B cell (primary cell): ENCODE measurements around the gene SERINC5. TPM values are rescaled to one million over a fixed set of nuclear protein-coding genes. Genes with fewer than 3 reads are reported as not detected.

ENCODE experiments used
- ATAC-seq: fragments of 200-7000 bp; cut with Tn5 transposase; one replicate; pipeline ENCODE4 v1.10.0; 2021; ENCODE audit warnings: low read depth, mild to moderate bottlenecking, moderate number of reproducible peaks, moderate library complexity
- CTCF ChIA-PET: fragments of 350-600 bp; sonication (Branson Sonifier 250); formaldehyde crosslinking; loops from one replicate; lab custom pipeline; 2021; ENCODE audit warnings: antibody characterized with exemption, inconsistent platforms; lab: Charles Lee
- POLR2A ChIA-PET: fragments of 350-600 bp; sonication (Branson Sonifier 250); formaldehyde crosslinking; loops from one replicate; lab custom pipeline; 2021; ENCODE audit warnings: antibody characterized with exemption; lab: Charles Lee
- DNase-seq: peaks from one replicate; pipeline ENCODE4 v3.0.0; 2013
- H2AFZ ChIP-seq: 2 replicates; pipeline ENCODE4 v1.6.1; 2012; ENCODE audit warnings: mild to moderate bottlenecking, low read depth, low read length; ENCODE audit not compliant: insufficient read depth, poor library complexity, severe bottlenecking
- H3K27ac ChIP-seq, 2 donors: 1 replicate in 1 of 2; 2 replicates in 1 of 2; pipeline ENCODE4 v1.5.1; 2012 to 2013; ENCODE audit warnings: low read length in 2 of 2, mild to moderate bottlenecking in 2 of 2, moderate library complexity in 1 of 2
- H3K27me3 ChIP-seq, 4 experiments: fragments of 200-600 bp in 1 of 4; sonication (generic) in 1 of 4; replicated peaks in 1 of 4; 1 replicate in 2 of 4; 2 replicates in 2 of 4; pipeline versions ENCODE4 v1.6.1 to v1.7.0; 2013 to 2016; ENCODE audit warnings: low read length in 3 of 4, mild to moderate bottlenecking in 2 of 4, mixed read lengths in 1 of 4, moderate library complexity in 1 of 4; ENCODE audit not compliant: insufficient read depth in 4 of 4, control insufficient read depth in 3 of 4; ENCODE audit errors: control extremely low read depth in 1 of 4
- H3K36me3 ChIP-seq, 2 experiments: replicated peaks in 1 of 2; 1 replicate in 1 of 2; 2 replicates in 1 of 2; pipeline versions ENCODE4 v1.6.1 to v1.7.1; 2013; ENCODE audit warnings: low read length in 1 of 2; ENCODE audit not compliant: insufficient read depth in 2 of 2, control insufficient read depth in 1 of 2; ENCODE audit errors: control extremely low read depth in 1 of 2, extremely low read depth in 1 of 2
- H3K4me1 ChIP-seq, 2 donors: fragments of 200-600 bp in 1 of 2; sonication (generic) in 1 of 2; 1 replicate in 1 of 2; 2 replicates in 1 of 2; pipeline versions ENCODE4 v1.5.1 to v1.6.1; 2013 to 2017; ENCODE audit warnings: low read length in 2 of 2; ENCODE audit not compliant: control insufficient read depth in 2 of 2, insufficient read depth in 2 of 2
- H3K4me2 ChIP-seq: replicated peaks from 2 replicates; pipeline ENCODE3; 2012; ENCODE audit warnings: mild to moderate bottlenecking, low read depth, low read length; ENCODE audit not compliant: poor library complexity, severe bottlenecking
- H3K4me3 ChIP-seq, 5 experiments: fragments of 200-600 bp in 1 of 5; sonication (generic) in 1 of 5; 1 replicate in 3 of 5; 2 replicates in 2 of 5; pipeline versions ENCODE4 v1.5.1 to v1.7.0; 2011 to 2016; ENCODE audit warnings: low read length in 4 of 5, mild to moderate bottlenecking in 4 of 5, low read depth in 2 of 5, control low read depth in 1 of 5, moderate library complexity in 1 of 5; ENCODE audit not compliant: insufficient read depth in 1 of 5; ENCODE audit errors: control extremely low read depth in 1 of 5, extremely low read depth in 1 of 5
- H3K79me2 ChIP-seq: fragments of 200-600 bp; sonication (generic); one replicate; pipeline ENCODE4 v1.6.0; 2016; ENCODE audit warnings: low read length; ENCODE audit not compliant: control insufficient read depth, insufficient read depth
- H3K9ac ChIP-seq: fragments of 200-600 bp; sonication (generic); 2 replicates; pipeline ENCODE4 v1.6.1; 2017; ENCODE audit warnings: mild to moderate bottlenecking, low read length, moderate library complexity
- H3K9me3 ChIP-seq, 3 donors: one replicate each; pipeline versions ENCODE4 v1.6.1 to v1.7.1; 2013; ENCODE audit warnings: low read length in 2 of 3; ENCODE audit not compliant: control insufficient read depth in 2 of 3, insufficient read depth in 1 of 3; ENCODE audit errors: control extremely low read depth in 1 of 3
- H4K20me1 ChIP-seq: 2 replicates; pipeline ENCODE4 v1.6.0; 2012; ENCODE audit warnings: mild to moderate bottlenecking, low read length; ENCODE audit not compliant: insufficient read depth, control insufficient read depth, poor library complexity, severe bottlenecking
- H3K27ac Mint-ChIP-seq: one replicate; pipeline ENCODE4 v1.8.0; 2021; ENCODE audit warnings: mixed read lengths
- H3K27me3 Mint-ChIP-seq: one replicate; pipeline ENCODE4 v1.8.0; 2021; ENCODE audit warnings: mixed read lengths
- H3K4me1 Mint-ChIP-seq: one replicate; pipeline ENCODE4 v1.8.0; 2021; ENCODE audit warnings: mixed read lengths
- H3K4me3 Mint-ChIP-seq: one replicate; pipeline ENCODE4 v1.8.0; 2021; ENCODE audit warnings: mixed read lengths
- H3K9me3 Mint-ChIP-seq: one replicate; pipeline ENCODE4 v1.8.0; 2022; ENCODE audit warnings: mixed read lengths; ENCODE audit not compliant: insufficient read depth
- EZH2 ChIP-seq: IDR thresholded peaks from 2 replicates; pipeline ENCODE4 v1.6.1; 2012; ENCODE audit warnings: borderline replicate concordance, low read depth, mild to moderate bottlenecking, moderate library complexity, low read length; ENCODE audit not compliant: insufficient read depth, poor library complexity, severe bottlenecking
- whole genome bisulfite sequencing: methylation state at CpG from one replicate; pipeline ENCODE4 v1.1.5; 2013; ENCODE audit warnings: missing lambda C conversion rate; ENCODE audit not compliant: insufficient coverage; 5-methylcytosine and 5-hydroxymethylcytosine counted together
- intact Hi-C: fragments of 100-400 bp; cut with micrococcal nuclease; formaldehyde crosslinking; loops from one replicate; pipeline ENCODE4 v1.10.0; 2022
- polyA plus RNA-seq: library from polyadenylated mRNA; depleted of rRNA; stranded (reverse); fragments of >200 nt; gene quantifications from 2 replicates; pipeline ENCODE4 v1.2.3, GENCODE V29; 2012
- total RNA-seq, 2 donors: library from RNA; stranded (reverse); fragments of 120-200 nt in 1 of 2; gene quantifications; 1 replicate in 1 of 2; 2 replicates in 1 of 2; pipeline versions ENCODE4 v1.2.3 to v1.2.4, GENCODE V29; 2013 to 2022
- TF ChIP-seq, protein P1 (sequence below): fragments of 200-600 bp; IDR thresholded peaks from one replicate; pipeline ENCODE4 v1.8.0; 2022; ENCODE audit warnings: antibody characterized with exemption, mild to moderate bottlenecking

SERINC5 gene
- total and polyA plus RNA-seq, 2 donors (not counting 1 experiment from before 2014, with no cell fraction given), result 2.4 to 9.5 TPM

DNA sequence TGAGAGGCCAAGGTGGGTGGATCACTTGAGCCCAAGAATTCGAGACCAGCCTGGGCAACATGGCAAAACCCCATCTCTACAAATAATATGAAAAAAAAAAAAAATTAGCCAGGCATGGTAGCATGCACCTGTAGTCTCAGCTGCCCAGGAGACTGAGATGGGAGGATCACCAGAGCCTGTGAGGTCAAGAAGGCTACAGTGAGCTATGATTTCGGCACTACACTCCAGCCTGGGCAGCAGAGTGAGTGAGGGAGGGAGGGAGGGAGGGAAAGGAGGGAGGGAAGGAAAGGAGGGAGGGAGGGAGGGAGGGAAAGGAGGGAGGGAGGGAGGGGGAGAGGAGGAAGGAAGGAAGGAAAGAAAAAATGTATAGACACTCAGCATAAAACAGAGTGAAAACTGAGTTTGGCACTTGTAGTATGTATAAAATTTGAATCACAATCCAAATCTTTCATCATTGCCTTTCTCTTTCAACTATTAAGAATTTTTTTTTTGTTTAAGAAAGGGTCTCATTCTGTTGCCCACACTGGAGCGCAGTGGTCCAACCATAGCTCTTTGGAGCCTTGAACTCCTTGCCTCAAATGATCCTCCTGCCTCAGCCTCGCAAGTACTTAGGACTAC lies 27.8 kb downstream of the SERINC5 start:
- no peaks in the 10 kb centered on the region for H4K20me1 ChIP-seq
- no CpG with 5 or more reads among the region's 4 CpGs for WGBS
- H3K36me3 ChIP-seq, result no peaks in the 10 kb centered on the region
- H3K9me3 Mint-ChIP-seq, result no peaks in the 10 kb centered on the region
- POLR2A ChIA-PET, result no interaction called here
- no peak overlapping the region for H2AFZ ChIP-seq
- peaks cover 29% of the 10 kb centered on the region for H3K79me2 ChIP-seq
- intact Hi-C loops, result no loop called here
- no peak overlapping the region for H3K4me3 Mint-ChIP-seq
- no peaks in the 10 kb centered on the region for H3K27me3 ChIP-seq
- no peaks in the 10 kb centered on the region for H3K27me3 Mint-ChIP-seq
- no peak overlapping the region for H3K27ac Mint-ChIP-seq
- H3K4me3 ChIP-seq, result no peak overlapping the region
- peaks cover 6% of the 10 kb centered on the region for H3K4me1 Mint-ChIP-seq
- ATAC-seq, result no peak
- no peak overlapping the region for H3K4me2 ChIP-seq
- H3K9me3 ChIP-seq, result no peaks in the 10 kb centered on the region
- H3K27ac ChIP-seq, result no peak overlapping the region
- no peak overlapping the region for H3K9ac ChIP-seq
- TF ChIP-seq EZH2, result no peak
- TF ChIP-seq, protein P1, sequence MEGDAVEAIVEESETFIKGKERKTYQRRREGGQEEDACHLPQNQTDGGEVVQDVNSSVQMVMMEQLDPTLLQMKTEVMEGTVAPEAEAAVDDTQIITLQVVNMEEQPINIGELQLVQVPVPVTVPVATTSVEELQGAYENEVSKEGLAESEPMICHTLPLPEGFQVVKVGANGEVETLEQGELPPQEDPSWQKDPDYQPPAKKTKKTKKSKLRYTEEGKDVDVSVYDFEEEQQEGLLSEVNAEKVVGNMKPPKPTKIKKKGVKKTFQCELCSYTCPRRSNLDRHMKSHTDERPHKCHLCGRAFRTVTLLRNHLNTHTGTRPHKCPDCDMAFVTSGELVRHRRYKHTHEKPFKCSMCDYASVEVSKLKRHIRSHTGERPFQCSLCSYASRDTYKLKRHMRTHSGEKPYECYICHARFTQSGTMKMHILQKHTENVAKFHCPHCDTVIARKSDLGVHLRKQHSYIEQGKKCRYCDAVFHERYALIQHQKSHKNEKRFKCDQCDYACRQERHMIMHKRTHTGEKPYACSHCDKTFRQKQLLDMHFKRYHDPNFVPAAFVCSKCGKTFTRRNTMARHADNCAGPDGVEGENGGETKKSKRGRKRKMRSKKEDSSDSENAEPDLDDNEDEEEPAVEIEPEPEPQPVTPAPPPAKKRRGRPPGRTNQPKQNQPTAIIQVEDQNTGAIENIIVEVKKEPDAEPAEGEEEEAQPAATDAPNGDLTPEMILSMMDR, result no peak
- CTCF ChIA-PET, result no interaction called here
- peaks cover 0 to 6% of the 10 kb centered on the region in 2 donors for H3K4me1 ChIP-seq
- no peak for DNase-seq

DNA sequence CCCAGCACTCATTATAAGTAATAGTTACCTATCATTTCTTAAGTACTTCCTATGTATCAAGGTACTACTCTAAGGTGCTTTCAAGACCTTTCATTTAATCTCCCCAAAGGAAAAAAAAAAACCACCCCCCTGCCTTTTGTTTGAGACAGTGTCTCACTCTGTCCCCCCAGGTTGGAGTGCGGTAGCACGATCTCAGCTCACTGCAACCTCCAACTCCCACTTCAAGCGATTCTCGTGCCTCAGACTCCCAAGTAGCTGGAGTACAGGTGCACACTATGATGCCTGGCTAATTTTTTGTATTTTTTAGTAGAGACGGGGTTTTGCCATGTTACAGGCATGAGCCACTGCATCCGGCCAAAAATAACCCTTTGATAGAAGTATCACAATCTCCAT lies 29.9 kb downstream of the SERINC5 start:
- H3K9me3 ChIP-seq, result no peaks in the 10 kb centered on the region
- ATAC-seq (no peak), DNase-seq (no peak)
- H4K20me1 ChIP-seq, result no peaks in the 10 kb centered on the region
- Mint-ChIP-seq H3K27me3 (no peaks in the 10 kb centered on the region), H3K27ac (no peak overlapping the region), H3K4me1 (peaks cover 6% of the 10 kb centered on the region), H3K9me3 (no peaks in the 10 kb centered on the region), H3K4me3 (no peak overlapping the region)
- WGBS, result 100% methylated on average over 3 of the region's 6 CpGs
- intact Hi-C loops, result no loop called here
- peaks cover 0 to 6% of the 10 kb centered on the region in 2 donors for H3K4me1 ChIP-seq
- H3K36me3 ChIP-seq, result no peaks in the 10 kb centered on the region
- H3K4me3 ChIP-seq, result no peak overlapping the region
- H3K4me2 ChIP-seq, result no peak overlapping the region
- CTCF ChIA-PET, result no interaction called here
- no peak overlapping the region for H3K27ac ChIP-seq
- no peak overlapping the region for H3K9ac ChIP-seq
- no peaks in the 10 kb centered on the region for H3K27me3 ChIP-seq
- H2AFZ ChIP-seq, result no peak overlapping the region
- peaks cover 18% of the 10 kb centered on the region for H3K79me2 ChIP-seq
- no peak for TF ChIP-seq EZH2
- TF ChIP-seq, protein P1, result no peak
- POLR2A ChIA-PET, result no interaction called here
